Liver (tissue), 9 donors: Measurements from ENCODE around the gene SLC38A11. TPM values are rescaled to one million over a fixed set of nuclear protein-coding genes. Genes with fewer than 3 reads are reported as not detected.

Experiments used
- DNase-seq: peaks from one replicate; pipeline ENCODE4 v3.0.0-alpha.2; 2017; ENCODE audit warnings: low spot score
- H3K27ac ChIP-seq, 2 donors: one replicate each; pipeline ENCODE4 v1.7.0; 2013; ENCODE audit warnings: inconsistent platforms in 2 of 2, low read length in 2 of 2, control low read depth in 1 of 2, low read depth in 1 of 2, mild to moderate bottlenecking in 1 of 2
- H3K27me3 ChIP-seq, 4 donors: one replicate each; pipeline versions ENCODE4 v1.6.1 to v1.7.0; 2013; ENCODE audit warnings: low read length in 3 of 4, inconsistent platforms in 1 of 4, mild to moderate bottlenecking in 1 of 4, moderate library complexity in 1 of 4; ENCODE audit not compliant: control insufficient read depth in 4 of 4, insufficient read depth in 4 of 4
- H3K36me3 ChIP-seq, 4 donors: one replicate each; pipeline versions ENCODE4 v1.6.1 to v1.7.0; 2013; ENCODE audit warnings: low read length in 3 of 4, mild to moderate bottlenecking in 3 of 4, low read depth in 1 of 4, moderate library complexity in 1 of 4; ENCODE audit not compliant: control insufficient read depth in 4 of 4, insufficient read depth in 3 of 4
- H3K4me1 ChIP-seq, 4 donors: one replicate each; pipeline versions ENCODE4 v1.6.1 to v1.7.0; 2013; ENCODE audit warnings: low read length in 3 of 4, mild to moderate bottlenecking in 3 of 4, moderate library complexity in 1 of 4; ENCODE audit not compliant: control insufficient read depth in 4 of 4, insufficient read depth in 4 of 4
- H3K4me3 ChIP-seq, 3 donors: one replicate each; pipeline versions ENCODE4 v1.6.1 to v1.7.0; 2013; ENCODE audit warnings: low read length in 3 of 3, control low read depth in 1 of 3, low read depth in 1 of 3, mild to moderate bottlenecking in 1 of 3
- H3K9ac ChIP-seq, 2 donors: one replicate each; pipeline ENCODE4 v1.7.0; 2013; ENCODE audit warnings: low read length in 2 of 2, mild to moderate bottlenecking in 2 of 2, moderate library complexity in 2 of 2, control low read depth in 1 of 2, low read depth in 1 of 2
- H3K9me3 ChIP-seq, 4 donors: one replicate each; pipeline versions ENCODE4 v1.6.1 to v1.7.0; 2013; ENCODE audit warnings: low read length in 3 of 4; ENCODE audit not compliant: control insufficient read depth in 4 of 4
- ATF3 ChIP-seq: IDR thresholded peaks from 2 replicates; pipeline ENCODE4 v1.6.1; 2016; ENCODE audit warnings: antibody characterized with exemption
- EGR1 ChIP-seq, 2 donors: IDR thresholded peaks; 2 replicates each; pipeline ENCODE4 v1.6.1; 2016 to 2018; ENCODE audit warnings: antibody characterized with exemption in 2 of 2, low read depth in 2 of 2
- FOXA1 ChIP-seq: IDR thresholded peaks from 2 replicates; pipeline ENCODE4 v1.6.1; 2016; ENCODE audit warnings: antibody characterized with exemption
- FOXA2 ChIP-seq: IDR thresholded peaks from 2 replicates; pipeline ENCODE4 v1.6.1; 2016; ENCODE audit warnings: antibody characterized with exemption
- GABPA ChIP-seq, 2 donors: IDR thresholded peaks in 1 of 2; conservative IDR thresholded peaks in 1 of 2; 2 replicates each; pipeline ENCODE4 v1.6.1; 2016; ENCODE audit warnings: antibody characterized with exemption in 2 of 2, mild to moderate bottlenecking in 1 of 2, moderate library complexity in 1 of 2
- HNF4A ChIP-seq, 2 donors: conservative IDR thresholded peaks; 2 replicates each; pipeline ENCODE4 v1.6.1; 2016; ENCODE audit warnings: antibody characterized with exemption in 2 of 2, mild to moderate bottlenecking in 2 of 2
- HNF4G ChIP-seq: IDR thresholded peaks from 2 replicates; pipeline ENCODE4 v1.6.1; 2016; ENCODE audit warnings: antibody characterized with exemption
- JUND ChIP-seq, 2 donors: IDR thresholded peaks; 2 replicates each; pipeline ENCODE4 v1.6.1; 2016; ENCODE audit warnings: antibody characterized with exemption in 2 of 2
- MAX ChIP-seq: IDR thresholded peaks from 2 replicates; pipeline ENCODE4 v1.6.1; 2016; ENCODE audit warnings: antibody characterized with exemption
- NR2F2 ChIP-seq: IDR thresholded peaks from 2 replicates; pipeline ENCODE4 v1.6.1; 2016; ENCODE audit warnings: antibody characterized with exemption
- RAD21 ChIP-seq, 2 donors: IDR thresholded peaks; 2 replicates each; pipeline ENCODE4 v1.6.1; 2016; ENCODE audit warnings: antibody characterized with exemption in 2 of 2, mild to moderate bottlenecking in 2 of 2
- RXRA ChIP-seq, 2 donors: IDR thresholded peaks; 2 replicates each; pipeline ENCODE4 v1.6.1; 2017 to 2018; ENCODE audit warnings: antibody characterized with exemption in 2 of 2, mild to moderate bottlenecking in 1 of 2
- SP1 ChIP-seq: IDR thresholded peaks from 2 replicates; pipeline ENCODE4 v1.6.1; 2018; ENCODE audit warnings: antibody characterized with exemption, mild to moderate bottlenecking
- TAF1 ChIP-seq: conservative IDR thresholded peaks from 2 replicates; pipeline ENCODE4 v1.6.1; 2016; ENCODE audit warnings: antibody characterized with exemption, mild to moderate bottlenecking
- YY1 ChIP-seq: IDR thresholded peaks from 2 replicates; pipeline ENCODE4 v1.6.1; 2016; ENCODE audit warnings: antibody characterized with exemption, mild to moderate bottlenecking
- ZBTB33 ChIP-seq: IDR thresholded peaks from 2 replicates; pipeline ENCODE4 v1.6.1; 2016; ENCODE audit warnings: antibody characterized with exemption
- WGBS: extraction: QIAGEN DNeasy Blood & Tissue Kit; methylation state at CpG from one replicate; pipeline ENCODE4 v1.1.7; 2013; 5-methylcytosine and 5-hydroxymethylcytosine counted together
- polyA plus RNA-seq, 2 donors: library from polyadenylated mRNA; stranded (reverse) in 1 of 2; unstranded in 1 of 2; fragments of 200-250 nt in 1 of 2; fragments of >200 nt in 1 of 2; fragmentation: Nextera tagmentation in 1 of 2; extraction: Ambion mirVana in 1 of 2; gene quantifications; one replicate each; pipeline versions ENCODE4 v1.2.1 to v1.2.3, GENCODE V29; 2013 to 2015
- total RNA-seq, 2 donors: library from RNA; depleted of rRNA; stranded (reverse); fragments of >200 nt; gene quantifications; one replicate each; pipeline ENCODE4 v1.2.3, GENCODE V29; 2014
- TF ChIP-seq, protein P1 (sequence below): IDR thresholded peaks from 2 replicates; pipeline ENCODE4 v1.6.1; 2016; ENCODE audit warnings: antibody characterized with exemption, mild to moderate bottlenecking
- TF ChIP-seq, protein P2 (sequence below): fragments of 150-350 bp; IDR thresholded peaks from 2 replicates; pipeline ENCODE4 v1.5.1; 2017; ENCODE audit warnings: improper control_type of control experiment, low read depth, low read length; ENCODE audit not compliant: missing input control
- donor health status: healthy.
- donor health status: healthy.
- donor health status: healthy.
- donor health status: healthy.
- donor health status: healthy.

Gene SLC38A11
- total and polyA plus RNA-seq, 4 donors, result 0.54 to 3.3 (median 2.3) TPM

GRCh38 chr2:164952057-164952702 is 3.1 kb downstream of the SLC38A11 start:
- TF ChIP-seq GABPA (IDR thresholded peaks at IDR 0.05 in 1 of 2, conservative IDR thresholded peaks at IDR 0.05 in 1 of 2) (no peak), HNF4A (conservative IDR thresholded peaks at IDR 0.05) (no peak), ATF3 (no peak), SP1 (no peak), NR2F2 (no peak), RAD21 (IDR thresholded peaks at IDR 0.05) (no peak), JUND (IDR thresholded peaks at IDR 0.05) (no peak), YY1 (no peak), FOXA1 (no peak), EGR1 (IDR thresholded peaks at IDR 0.05; ENCODE audit: low read depth in 2 of 2) (no peak), MAX (no peak), FOXA2 (no peak), HNF4G (no peak), TAF1 (no peak), ZBTB33 (no peak), RXRA (IDR thresholded peaks at IDR 0.05) (no peak)
- TF ChIP-seq, protein P1, sequence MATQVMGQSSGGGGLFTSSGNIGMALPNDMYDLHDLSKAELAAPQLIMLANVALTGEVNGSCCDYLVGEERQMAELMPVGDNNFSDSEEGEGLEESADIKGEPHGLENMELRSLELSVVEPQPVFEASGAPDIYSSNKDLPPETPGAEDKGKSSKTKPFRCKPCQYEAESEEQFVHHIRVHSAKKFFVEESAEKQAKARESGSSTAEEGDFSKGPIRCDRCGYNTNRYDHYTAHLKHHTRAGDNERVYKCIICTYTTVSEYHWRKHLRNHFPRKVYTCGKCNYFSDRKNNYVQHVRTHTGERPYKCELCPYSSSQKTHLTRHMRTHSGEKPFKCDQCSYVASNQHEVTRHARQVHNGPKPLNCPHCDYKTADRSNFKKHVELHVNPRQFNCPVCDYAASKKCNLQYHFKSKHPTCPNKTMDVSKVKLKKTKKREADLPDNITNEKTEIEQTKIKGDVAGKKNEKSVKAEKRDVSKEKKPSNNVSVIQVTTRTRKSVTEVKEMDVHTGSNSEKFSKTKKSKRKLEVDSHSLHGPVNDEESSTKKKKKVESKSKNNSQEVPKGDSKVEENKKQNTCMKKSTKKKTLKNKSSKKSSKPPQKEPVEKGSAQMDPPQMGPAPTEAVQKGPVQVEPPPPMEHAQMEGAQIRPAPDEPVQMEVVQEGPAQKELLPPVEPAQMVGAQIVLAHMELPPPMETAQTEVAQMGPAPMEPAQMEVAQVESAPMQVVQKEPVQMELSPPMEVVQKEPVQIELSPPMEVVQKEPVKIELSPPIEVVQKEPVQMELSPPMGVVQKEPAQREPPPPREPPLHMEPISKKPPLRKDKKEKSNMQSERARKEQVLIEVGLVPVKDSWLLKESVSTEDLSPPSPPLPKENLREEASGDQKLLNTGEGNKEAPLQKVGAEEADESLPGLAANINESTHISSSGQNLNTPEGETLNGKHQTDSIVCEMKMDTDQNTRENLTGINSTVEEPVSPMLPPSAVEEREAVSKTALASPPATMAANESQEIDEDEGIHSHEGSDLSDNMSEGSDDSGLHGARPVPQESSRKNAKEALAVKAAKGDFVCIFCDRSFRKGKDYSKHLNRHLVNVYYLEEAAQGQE, result no peak
- TF ChIP-seq, protein P2, sequence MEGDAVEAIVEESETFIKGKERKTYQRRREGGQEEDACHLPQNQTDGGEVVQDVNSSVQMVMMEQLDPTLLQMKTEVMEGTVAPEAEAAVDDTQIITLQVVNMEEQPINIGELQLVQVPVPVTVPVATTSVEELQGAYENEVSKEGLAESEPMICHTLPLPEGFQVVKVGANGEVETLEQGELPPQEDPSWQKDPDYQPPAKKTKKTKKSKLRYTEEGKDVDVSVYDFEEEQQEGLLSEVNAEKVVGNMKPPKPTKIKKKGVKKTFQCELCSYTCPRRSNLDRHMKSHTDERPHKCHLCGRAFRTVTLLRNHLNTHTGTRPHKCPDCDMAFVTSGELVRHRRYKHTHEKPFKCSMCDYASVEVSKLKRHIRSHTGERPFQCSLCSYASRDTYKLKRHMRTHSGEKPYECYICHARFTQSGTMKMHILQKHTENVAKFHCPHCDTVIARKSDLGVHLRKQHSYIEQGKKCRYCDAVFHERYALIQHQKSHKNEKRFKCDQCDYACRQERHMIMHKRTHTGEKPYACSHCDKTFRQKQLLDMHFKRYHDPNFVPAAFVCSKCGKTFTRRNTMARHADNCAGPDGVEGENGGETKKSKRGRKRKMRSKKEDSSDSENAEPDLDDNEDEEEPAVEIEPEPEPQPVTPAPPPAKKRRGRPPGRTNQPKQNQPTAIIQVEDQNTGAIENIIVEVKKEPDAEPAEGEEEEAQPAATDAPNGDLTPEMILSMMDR, result no peak
- Histone ChIP-seq H3K4me3 (no peak overlapping the region), H3K27me3 (no peaks in the 10 kb centered on the region), H3K4me1 (peaks cover 1 to 10% (median 7%) of the 10 kb centered on the region in 4 donors), H3K36me3 (no peaks in the 10 kb centered on the region), H3K9me3 (no peaks in the 10 kb centered on the region), H3K27ac (no peak overlapping the region), H3K9ac (no peak overlapping the region)
- DNase-seq, result no peak
- 91% methylated on average over 8 of the region's 8 CpGs for WGBS
